ENCODE results near the gene IQSEC1. TPM values are rescaled to one million over a fixed set of nuclear protein-coding genes. Genes with fewer than 3 reads are reported as not detected.

IQSEC1 gene
- total and polyA plus RNA-seq, 2 donors (not counting 1 experiment from before 2014, with no cell fraction given), result 96.7 to 222 TPM

GRCh38 chr3:12929801-12930200 is 143.4 kb downstream of the IQSEC1 start:
- H3K4me3 Mint-ChIP-seq, result no peak overlapping the region
- H3K9me3 Mint-ChIP-seq (ENCODE audit: insufficient read depth), result no peaks in the 10 kb centered on the region
- Histone ChIP-seq H4K20me1 (ENCODE audit: control insufficient read depth, insufficient read depth, low read length, poor library complexity, severe bottlenecking) (peaks cover 100% of the 10 kb centered on the region), H3K4me2 (replicated peaks; ENCODE audit: low read depth, low read length, poor library complexity, severe bottlenecking) (no peak overlapping the region), H3K27ac (ENCODE audit: low read length in 2 of 2) (no peak overlapping the region), H3K4me1 (ENCODE audit: control insufficient read depth in 2 of 2, insufficient read depth in 2 of 2, low read length in 2 of 2) (peaks cover 11 to 17% of the 10 kb centered on the region in 2 donors), H3K27me3 (replicated peaks in 1 of 4; ENCODE audit: control extremely low read depth in 1 of 4, control insufficient read depth in 3 of 4, insufficient read depth in 4 of 4, low read length in 3 of 4) (no peaks in the 10 kb centered on the region), H3K9me3 (ENCODE audit: control extremely low read depth in 1 of 3, control insufficient read depth in 2 of 3, insufficient read depth in 1 of 3, low read length in 2 of 3) (no peaks in the 10 kb centered on the region), H2AFZ (ENCODE audit: insufficient read depth, low read depth, low read length, poor library complexity, severe bottlenecking) (no peak overlapping the region), H3K9ac (ENCODE audit: low read length) (no peak overlapping the region), H3K4me3 (ENCODE audit: control extremely low read depth in 1 of 5, extremely low read depth in 1 of 5, insufficient read depth in 1 of 5, low read depth in 2 of 5, low read length in 4 of 5) (no peak overlapping the region), H3K79me2 (ENCODE audit: control insufficient read depth, insufficient read depth, low read length) (peaks cover 100% of the 10 kb centered on the region), H3K36me3 (replicated peaks in 1 of 2; ENCODE audit: control extremely low read depth in 1 of 2, control insufficient read depth in 1 of 2, extremely low read depth in 1 of 2, insufficient read depth in 2 of 2, low read length in 1 of 2) (peaks cover 8 to 91% of the 10 kb centered on the region in 2 experiments)
- intact Hi-C loops (cut with micrococcal nuclease), result no loop called here
- peak overlapping the region; percentile 41 for H3K27ac Mint-ChIP-seq
- TF ChIP-seq CTCF (IDR thresholded peaks at IDR 0.05) (no peak), EZH2 (IDR thresholded peaks at IDR 0.05; ENCODE audit: borderline replicate concordance, insufficient read depth, low read depth, low read length, poor library complexity, severe bottlenecking) (no peak)
- peaks cover 37% of the 10 kb centered on the region for H3K4me1 Mint-ChIP-seq
- WGBS (ENCODE audit: insufficient coverage), result 90% methylated on average over 6 of the region's 6 CpGs
- POLR2A ChIA-PET, result no interaction called here
- DNase-seq, result no peak
- H3K27me3 Mint-ChIP-seq, result no peaks in the 10 kb centered on the region
- CTCF ChIA-PET, result interaction anchor here (0.8 to 1.7 kb wide), 6 partner anchors 17 to 327 kb away, joined by 3 to 7 read pairs (median 3); no protein-coding TSS in a partner anchor
- ATAC-seq (ENCODE audit: low read depth), result no peak

- H3K27ac Mint-ChIP-seq, result no peak overlapping the region
- Histone ChIP-seq H3K79me2 (ENCODE audit: control insufficient read depth, insufficient read depth, low read length) (peaks cover 97% of the 10 kb centered on the region), H3K4me2 (replicated peaks; ENCODE audit: low read depth, low read length, poor library complexity, severe bottlenecking) (no peak overlapping the region), H3K36me3 (replicated peaks in 1 of 2; ENCODE audit: control extremely low read depth in 1 of 2, control insufficient read depth in 1 of 2, extremely low read depth in 1 of 2, insufficient read depth in 2 of 2, low read length in 1 of 2) (peaks cover 0 to 92% of the 10 kb centered on the region in 2 experiments), H3K4me1 (ENCODE audit: control insufficient read depth in 2 of 2, insufficient read depth in 2 of 2, low read length in 2 of 2) (peaks cover 15 to 27% of the 10 kb centered on the region in 2 donors), H3K27me3 (replicated peaks in 1 of 4; ENCODE audit: control extremely low read depth in 1 of 4, control insufficient read depth in 3 of 4, insufficient read depth in 4 of 4, low read length in 3 of 4) (no peaks in the 10 kb centered on the region), H3K9me3 (ENCODE audit: control extremely low read depth in 1 of 3, control insufficient read depth in 2 of 3, insufficient read depth in 1 of 3, low read length in 2 of 3) (no peaks in the 10 kb centered on the region), H4K20me1 (ENCODE audit: control insufficient read depth, insufficient read depth, low read length, poor library complexity, severe bottlenecking) (peaks cover 100% of the 10 kb centered on the region), H3K4me3 (ENCODE audit: control extremely low read depth in 1 of 5, extremely low read depth in 1 of 5, insufficient read depth in 1 of 5, low read depth in 2 of 5, low read length in 4 of 5) (no peak overlapping the region), H3K9ac (ENCODE audit: low read length) (no peak overlapping the region), H2AFZ (ENCODE audit: insufficient read depth, low read depth, low read length, poor library complexity, severe bottlenecking) (no peak overlapping the region), H3K27ac (ENCODE audit: low read length in 2 of 2) (no peak overlapping the region)
- ChIA-PET CTCF (no interaction called here), POLR2A (no interaction called here)
- no peak for ATAC-seq (ENCODE audit: low read depth)
- intact Hi-C loops (cut with micrococcal nuclease), result no loop called here
- no peak for TF ChIP-seq CTCF (IDR thresholded peaks at IDR 0.05)
- no peak for TF ChIP-seq EZH2 (IDR thresholded peaks at IDR 0.05; ENCODE audit: borderline replicate concordance, insufficient read depth, low read depth, low read length, poor library complexity, severe bottlenecking)
- DNase-seq, result no peak
- peaks cover 42% of the 10 kb centered on the region for H3K4me1 Mint-ChIP-seq
- H3K9me3 Mint-ChIP-seq (ENCODE audit: insufficient read depth), result no peaks in the 10 kb centered on the region
- H3K27me3 Mint-ChIP-seq, result no peaks in the 10 kb centered on the region
- WGBS (ENCODE audit: insufficient coverage), result 98% methylated on average over 7 of the region's 7 CpGs
- no peak overlapping the region for H3K4me3 Mint-ChIP-seq
Observed at GRCh38 chr3:12926660-12927059, 146.6 kb downstream of the IQSEC1 start.
